ENCODE results near the gene FES. TPM values are rescaled to one million over a fixed set of nuclear protein-coding genes. Genes with fewer than 3 reads are reported as not detected.

Gene FES
- total RNA-seq, 1 experiment from 2014 or later: 6.7 TPM

GRCh38 chr15:90862487-90862886, 21.8 kb upstream of the FES start:
- H3K27ac ChIP-seq (ENCODE audit: insufficient read length, low read depth, low read length): no peak overlapping the region
- Mint-ChIP-seq H3K27ac (no peak overlapping the region), H3K4me3 (no peak overlapping the region), H3K36me3 (ENCODE audit: insufficient read depth in 1 of 3, low read depth in 3 of 3) (no peaks in the 10 kb centered on the region), H3K4me1 (peaks cover 9 to 16% of the 10 kb centered on the region in 2 experiments), H3K9me3 (no peaks in the 10 kb centered on the region; a peak in 1 of 5 replicates), H3K27me3 (ENCODE audit: low read depth) (no peaks in the 10 kb centered on the region)
- H3T11ph ChIP-seq (ENCODE audit: low read length): no peak overlapping the region
- no peak overlapping the region for H2BK20ac ChIP-seq (ENCODE audit: low read depth, low read length, poor library complexity, severe bottlenecking)
- no peak overlapping the region for H2BK12ac ChIP-seq (ENCODE audit: insufficient read length, low read depth, low read length)
- H3K9ac ChIP-seq (ENCODE audit: extremely low read depth, insufficient read length, low read length): no peak overlapping the region
- no peak overlapping the region for H2AK5ac ChIP-seq (ENCODE audit: insufficient read length, low read length)
- no peak overlapping the region for H3K14ac ChIP-seq (ENCODE audit: insufficient read depth, low read length)
- no peak overlapping the region for H3K4ac ChIP-seq (ENCODE audit: low read depth, low read length)
- no peaks in the 10 kb centered on the region for H3K79me1 ChIP-seq (ENCODE audit: insufficient read depth, low read depth, low read length, poor library complexity, severe bottlenecking)
- no peak for DNase-seq
- no peaks in the 10 kb centered on the region for H3K79me2 ChIP-seq (ENCODE audit: insufficient read depth, low read length)
- H4K91ac ChIP-seq (ENCODE audit: insufficient read length, low read depth, low read length): no peak overlapping the region
- H3K18ac ChIP-seq (ENCODE audit: insufficient read length, low read depth, low read length): no peak overlapping the region
- H2BK5ac ChIP-seq (ENCODE audit: insufficient read length, low read length): no peak overlapping the region
- no peak overlapping the region for H4K5ac ChIP-seq (ENCODE audit: insufficient read length, low read depth, low read length)
- whole genome bisulfite sequencing (ENCODE audit: extremely low coverage, insufficient read length, low lambda C conversion rate): no CpG with 5 or more reads among the region's 6 CpGs
- peaks cover 2% of the 10 kb centered on the region; the same call in 1 of the 2 replicates for H3K4me1 ChIP-seq (ENCODE audit: insufficient read depth, low read length)
- H2BK15ac ChIP-seq (ENCODE audit: low read depth, low read length): no peak overlapping the region
- H2BK120ac ChIP-seq (ENCODE audit: low read depth, low read length, poor library complexity, severe bottlenecking): no peak overlapping the region
- no peak overlapping the region for H4K8ac ChIP-seq (replicated peaks; ENCODE audit: insufficient read length, low read depth, low read length)
- H3K4me2 ChIP-seq (ENCODE audit: insufficient read depth, insufficient read length, low read length): no peak overlapping the region
- no peak overlapping the region for H3K56ac ChIP-seq (ENCODE audit: insufficient read length, low read depth, low read length)
- H3K9me3 ChIP-seq (ENCODE audit: control insufficient read depth, low read depth, low read length): no peaks in the 10 kb centered on the region
- H4K20me1 ChIP-seq (ENCODE audit: control insufficient read depth, insufficient read depth, insufficient read length): no peaks in the 10 kb centered on the region
- no peaks in the 10 kb centered on the region for H3K27me3 ChIP-seq (ENCODE audit: insufficient read depth, low read length)
- H3K23ac ChIP-seq (ENCODE audit: insufficient read length, low read depth, low read length): no peak overlapping the region
- no peak for TF ChIP-seq CTCF (conservative IDR thresholded peaks at IDR 0.05)
- H3K23me2 ChIP-seq (ENCODE audit: insufficient read length, low read depth, low read length, poor library complexity, severe bottlenecking): no peaks in the 10 kb centered on the region
- no peak overlapping the region for H2AFZ ChIP-seq (ENCODE audit: low read length)

Data from H9 (cell line).